Activated CD4-positive, alpha-beta T cell treated with anti-CD3 and anti-CD28 coated beads for 24 hours (primary cell): Measurements from ENCODE around the gene PRDM15.

Experiments
- DNase-seq, 2 donors: peaks; one replicate each; pipeline ENCODE4 v3.0.0-alpha.2; 2020; ENCODE audit warnings: low read depth in 2 of 2

PRDM15 gene

DNA sequence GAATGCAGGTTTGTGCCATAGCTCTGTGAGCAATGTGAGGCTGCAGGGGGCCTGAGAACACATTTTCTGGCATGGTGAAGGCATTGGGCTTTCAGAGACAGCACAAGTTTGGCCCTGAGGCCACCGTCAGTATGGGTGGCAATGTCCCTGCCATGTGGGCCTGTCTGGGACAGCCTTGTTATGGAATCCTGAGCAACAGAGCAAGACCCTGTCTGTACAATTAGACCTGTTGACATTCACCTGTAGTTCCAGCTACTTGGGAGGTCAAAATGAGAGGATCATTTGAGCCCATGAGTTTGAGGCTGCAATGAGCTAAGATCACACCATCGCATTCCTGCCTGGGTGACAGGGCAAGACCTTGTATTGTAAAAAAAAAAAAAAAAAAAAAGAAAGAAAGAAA is 35.6 kb downstream of the PRDM15 start:
- no peak for DNase-seq

DNA sequence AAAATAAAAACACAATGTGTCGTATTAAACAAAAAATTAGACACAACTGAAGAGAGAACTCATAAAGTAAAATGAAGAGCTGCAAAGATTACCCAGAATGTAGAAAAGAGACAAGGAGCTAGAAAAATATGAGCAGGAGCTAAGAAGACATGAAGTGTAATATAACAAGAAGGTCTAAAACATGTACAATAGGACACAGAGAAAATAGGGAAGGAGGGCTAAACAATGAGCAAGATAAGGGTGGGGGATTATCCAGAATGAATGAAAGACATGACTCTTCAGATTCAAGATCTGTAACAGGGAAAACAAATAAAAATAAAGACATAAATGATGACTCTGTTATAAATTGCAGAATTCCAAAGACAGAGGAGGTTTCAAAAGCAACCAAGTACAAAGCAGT is 38.3 kb downstream of the PRDM15 start:
- DNase-seq = no peak

- DNase-seq = no peak
These were observed 39.6 kb downstream of the PRDM15 start for GRCh38 chr21:41839387-41840000.

- no peak for DNase-seq
These were observed 41.3 kb downstream of the PRDM15 start for GRCh38 chr21:41837756-41838297.

GRCh38 chr21:41836166-41837015 is 42.8 kb downstream of the PRDM15 start:
- DNase-seq = no peak

- no peak for DNase-seq
These were observed 43.4 kb downstream of the PRDM15 start for GRCh38 chr21:41835711-41836154.

GRCh38 chr21:41834926-41835663 is 44.0 kb downstream of the PRDM15 start:
- DNase-seq = no peak

- no peak for DNase-seq
These were observed 44.8 kb downstream of the PRDM15 start for GRCh38 chr21:41834252-41834925.

GRCh38 chr21:41833497-41834115 is 45.5 kb downstream of the PRDM15 start:
- no peak for DNase-seq

- no peak for DNase-seq
These were observed 46.3 kb downstream of the PRDM15 start for GRCh38 chr21:41832596-41833496.

DNA sequence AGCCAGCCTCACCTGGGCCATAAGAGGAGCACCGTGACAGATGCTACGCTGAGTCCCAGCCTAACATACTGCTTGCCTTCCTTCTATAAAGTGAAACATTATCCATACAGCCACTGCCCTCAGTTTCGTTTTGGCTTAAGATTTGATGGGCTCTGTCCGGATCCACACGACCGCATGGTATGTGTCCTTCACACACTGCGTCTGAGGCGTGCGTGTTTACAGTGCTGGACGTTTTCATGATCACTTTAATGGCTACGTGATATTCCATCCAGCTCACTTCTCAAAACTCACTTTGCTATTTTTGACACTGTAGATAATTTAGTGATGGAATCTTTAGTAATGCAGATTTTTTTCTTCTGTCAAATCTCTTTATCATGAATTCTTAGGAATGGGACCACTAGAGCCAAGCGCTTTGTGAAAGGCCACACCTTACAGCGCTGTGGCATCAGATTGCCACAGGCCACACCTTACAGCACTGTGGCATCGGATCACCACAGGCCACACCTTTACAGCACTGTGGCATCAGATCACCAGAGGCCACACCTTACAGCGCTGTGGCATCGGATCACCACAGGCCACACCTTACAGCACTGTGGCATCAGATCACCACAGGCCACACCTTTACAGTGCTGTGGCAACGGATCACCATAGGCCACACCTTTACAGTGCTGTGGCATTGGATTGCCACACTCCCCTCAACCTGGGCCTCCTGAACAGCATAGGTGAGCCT is 47.1 kb downstream of the PRDM15 start:
- DNase-seq = no peak

- no peak for DNase-seq
These were observed 47.7 kb downstream of the PRDM15 start for GRCh38 chr21:41831453-41831831.

- DNase-seq = no peak
These were observed 48.2 kb downstream of the PRDM15 start for GRCh38 chr21:41830764-41831452.

- DNase-seq = no peak
These were observed 48.9 kb downstream of the PRDM15 start for GRCh38 chr21:41830145-41830707.

DNA sequence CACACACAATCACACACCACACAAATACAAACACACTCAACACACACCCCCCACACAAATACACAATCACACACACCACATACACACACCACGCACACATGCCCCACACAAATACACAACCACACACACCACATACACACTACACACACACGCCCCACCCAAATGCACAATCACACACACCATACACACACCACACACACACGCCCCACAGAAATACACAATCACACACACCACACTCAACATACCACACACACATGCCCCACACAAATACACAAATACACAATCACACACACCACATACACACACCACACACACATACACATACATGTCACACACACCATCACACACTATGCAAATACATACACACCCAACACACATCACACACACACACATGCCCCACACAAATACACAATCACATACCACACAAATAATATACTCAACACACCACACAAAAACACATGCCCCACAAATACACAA is 50.2 kb downstream of the PRDM15 start:
- DNase-seq = no peak

GRCh38 chr21:41827951-41828883 is 50.9 kb downstream of the PRDM15 start:
- DNase-seq = no peak

DNA sequence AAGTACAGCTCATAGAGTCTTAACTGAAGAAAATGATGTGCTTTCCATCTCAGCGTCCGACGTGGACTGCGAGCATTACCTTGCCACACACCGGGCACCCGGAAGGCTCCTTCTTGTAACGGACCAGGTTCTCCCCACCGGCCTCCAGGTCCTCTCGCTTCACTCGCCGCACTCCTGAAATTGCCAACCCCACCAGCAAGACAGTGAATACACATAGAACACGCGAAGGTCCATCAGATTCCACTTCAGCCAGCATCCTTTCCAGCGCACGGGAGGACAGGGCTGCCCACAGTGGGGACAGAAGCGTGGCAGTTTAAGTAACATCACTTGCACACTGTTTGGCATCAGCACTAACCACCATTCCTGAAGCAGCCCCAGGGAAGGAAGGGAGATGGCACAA is 53.3 kb downstream of the PRDM15 start:
- no peak for DNase-seq
